Effector memory CD4-positive, alpha-beta T cell (primary cell): ENCODE measurements around the gene TAF5L.

Experiments used
- DNase-seq, 3 donors: peaks; one replicate each; pipeline ENCODE4 v3.0.0-alpha.2; 2020
- H3K27ac ChIP-seq: 2 replicates; pipeline ENCODE4 v1.7.0; 2013; ENCODE audit warnings: mild to moderate bottlenecking, low read length, moderate library complexity; ENCODE audit not compliant: insufficient read depth, poor library complexity, severe bottlenecking
- H3K27me3 ChIP-seq: replicated peaks from 2 replicates; pipeline ENCODE4 v1.7.0; 2013; ENCODE audit warnings: mild to moderate bottlenecking, low read length; ENCODE audit not compliant: insufficient read depth, control insufficient read depth, poor library complexity, severe bottlenecking
- H3K36me3 ChIP-seq: 2 replicates; pipeline ENCODE4 v1.7.0; 2013; ENCODE audit warnings: mild to moderate bottlenecking, low read length, moderate library complexity; ENCODE audit not compliant: control insufficient read depth, insufficient read depth
- H3K4me1 ChIP-seq: 2 replicates; pipeline ENCODE4 v1.7.0; 2013; ENCODE audit warnings: low read length, mild to moderate bottlenecking; ENCODE audit not compliant: control insufficient read depth, insufficient read depth, poor library complexity, severe bottlenecking
- H3K4me3 ChIP-seq: 2 replicates; pipeline ENCODE4 v1.7.0; 2013; ENCODE audit warnings: low read length, low read depth, mild to moderate bottlenecking; ENCODE audit not compliant: insufficient read depth, poor library complexity, severe bottlenecking
- H3K9me3 ChIP-seq: 2 replicates; pipeline ENCODE4 v1.7.0; 2013; ENCODE audit warnings: mild to moderate bottlenecking, low read length, moderate library complexity; ENCODE audit not compliant: control insufficient read depth
- total RNA-seq, 3 donors: gene quantifications; one replicate each; lab custom pipeline; 2026; lab: John Stamatoyannopoulos, UW

Gene TAF5L
- 31.0 to 32.6 (median 31.8) reads per million in 3 donors for total RNA-seq

DNA sequence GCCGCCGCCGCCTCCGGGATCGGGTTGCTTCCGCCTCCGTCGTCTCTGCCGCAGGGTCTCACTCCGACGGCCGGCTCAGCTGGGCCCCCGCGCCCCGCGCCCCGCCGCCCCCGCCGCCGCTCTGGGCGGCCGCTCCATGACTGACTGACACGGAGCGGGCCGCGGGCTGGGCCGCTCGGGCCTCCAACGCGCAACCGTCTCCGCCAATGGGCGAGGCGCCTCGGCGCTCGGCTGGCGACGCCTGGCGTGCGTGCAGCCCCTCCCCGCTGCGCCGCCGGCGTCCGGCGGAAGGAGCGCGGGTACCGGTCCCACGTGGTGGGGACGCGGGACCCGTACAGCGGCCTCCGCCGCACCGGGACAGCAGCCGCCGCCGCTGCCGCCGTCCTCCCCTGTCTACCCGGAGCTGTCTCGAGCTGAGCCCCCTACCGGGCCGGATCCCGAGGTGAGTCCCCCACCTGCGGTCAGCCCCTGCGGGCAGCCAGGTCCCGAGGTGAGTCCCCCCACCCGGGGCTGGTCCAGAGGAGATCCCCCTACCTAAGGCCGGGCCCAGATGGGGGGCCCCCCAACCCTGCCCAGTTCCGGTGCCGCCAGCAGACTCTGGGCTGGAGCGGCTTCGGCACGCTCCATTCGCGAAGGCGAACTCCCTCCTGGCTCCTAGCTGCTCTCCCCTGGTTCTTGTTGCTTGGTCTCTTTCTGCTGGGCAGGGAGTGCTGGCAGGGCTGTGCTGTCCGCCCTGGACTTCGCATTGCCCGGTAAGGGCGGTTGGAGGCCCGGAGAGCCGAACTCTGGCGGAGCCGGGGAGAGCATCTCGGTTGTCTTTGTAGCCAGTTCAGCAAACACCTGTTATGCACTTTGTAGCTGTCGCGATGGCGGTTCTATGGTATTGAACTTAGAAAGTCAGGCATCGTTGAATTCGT is at the start of gene TAF5L, which contains the start of gene URB2:
Gene TAF5L (minus strand): TSS at position 208 of the 917 bp plus-strand sequence. CDS start 11,640 bp downstream, outside the sequence.
Gene URB2 (plus strand): TSS at position 333 of the 917 bp plus-strand sequence. CDS start 1,387 bp downstream, outside the sequence.
- Histone ChIP-seq H3K9me3 (no peaks in the 10 kb centered on the region), H3K27ac (peak within 1 kb of the TSS; percentile 65), H3K27me3 (no peaks in the 10 kb centered on the region)

DNA sequence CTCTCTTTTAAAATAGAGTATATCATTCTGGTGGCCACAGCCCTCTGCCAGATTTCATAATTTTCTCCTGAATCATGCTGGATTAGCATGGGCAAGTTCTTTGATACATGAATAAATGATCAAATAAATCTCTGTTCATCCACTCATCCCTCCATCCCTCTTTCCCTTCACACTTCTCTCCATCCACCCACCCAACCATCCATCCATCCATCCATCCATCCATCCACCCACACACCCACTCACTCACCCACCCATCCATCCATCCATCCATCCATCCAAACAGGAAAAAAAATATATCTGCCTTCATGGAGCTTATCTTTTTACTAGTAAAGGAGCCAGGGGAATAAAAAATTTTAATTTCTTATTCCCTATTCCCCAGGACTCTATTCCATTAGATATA is 49.5 kb upstream of the TAF5L start:
- H3K27ac ChIP-seq: no peak overlapping the region
- DNase-seq: no peak
- no peaks in the 10 kb centered on the region for H3K27me3 ChIP-seq
- no peak overlapping the region for H3K4me3 ChIP-seq
- no peaks in the 10 kb centered on the region for H3K36me3 ChIP-seq
- no peaks in the 10 kb centered on the region for H3K4me1 ChIP-seq
- H3K9me3 ChIP-seq: no peaks in the 10 kb centered on the region

More for the DNA sequence above, at the start of gene TAF5L, which contains the start of gene URB2:
- Histone ChIP-seq H3K4me1 (peaks cover 8% of the 10 kb centered on the region), H3K36me3 (no peaks in the 10 kb centered on the region), H3K4me3 (peak within 1 kb of the TSS; percentile 83)
- peak; percentile 65 to 77 (median 77) for DNase-seq

DNA sequence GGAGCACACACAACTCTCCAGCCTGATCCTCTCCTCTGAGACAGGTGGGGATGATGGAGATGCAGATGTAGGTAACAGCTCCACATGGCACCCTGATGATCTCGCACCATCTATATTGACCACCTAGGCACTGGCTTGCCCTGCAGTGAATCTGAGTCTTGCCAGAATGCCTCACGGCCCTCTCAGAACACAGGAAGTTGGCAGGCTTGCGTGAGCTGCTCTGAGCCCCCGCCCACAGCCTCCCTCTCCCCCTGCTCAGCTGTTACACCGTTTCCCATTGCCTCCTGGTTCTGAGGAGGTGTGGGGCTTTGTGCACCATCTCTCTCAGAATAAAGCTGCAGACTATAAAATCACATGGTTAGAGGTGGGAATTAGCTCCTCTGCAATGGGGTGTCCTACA is 48.1 kb upstream of the TAF5L start:
- no peak overlapping the region for H3K27ac ChIP-seq
- H3K4me3 ChIP-seq: no peak overlapping the region
- H3K9me3 ChIP-seq: no peaks in the 10 kb centered on the region
- H3K4me1 ChIP-seq: no peaks in the 10 kb centered on the region
- H3K36me3 ChIP-seq: no peaks in the 10 kb centered on the region
- H3K27me3 ChIP-seq: no peaks in the 10 kb centered on the region
- no peak for DNase-seq

DNA sequence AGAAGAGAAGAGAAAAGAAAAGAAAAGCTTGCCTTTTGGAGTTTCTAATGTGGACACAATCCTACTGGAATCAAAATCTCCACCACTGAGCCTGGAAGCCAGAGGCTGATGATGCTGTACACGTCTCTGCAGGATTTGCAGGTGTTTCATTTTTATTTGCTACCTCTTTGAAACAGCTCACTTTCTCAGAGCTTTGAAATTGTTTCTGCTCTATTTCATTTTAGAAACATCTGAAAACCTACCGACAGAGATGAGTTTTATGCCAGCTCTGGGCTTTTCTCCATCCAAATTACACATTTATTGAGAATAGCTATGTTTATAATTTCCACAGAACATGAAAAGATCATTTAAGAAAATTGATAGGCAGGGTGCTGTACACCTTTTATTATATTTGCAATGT is 46.3 kb upstream of the TAF5L start:
- Histone ChIP-seq H3K4me3 (no peak overlapping the region), H3K27me3 (no peaks in the 10 kb centered on the region), H3K4me1 (no peaks in the 10 kb centered on the region), H3K27ac (no peak overlapping the region), H3K9me3 (no peaks in the 10 kb centered on the region), H3K36me3 (no peaks in the 10 kb centered on the region)
- DNase-seq: no peak

DNA sequence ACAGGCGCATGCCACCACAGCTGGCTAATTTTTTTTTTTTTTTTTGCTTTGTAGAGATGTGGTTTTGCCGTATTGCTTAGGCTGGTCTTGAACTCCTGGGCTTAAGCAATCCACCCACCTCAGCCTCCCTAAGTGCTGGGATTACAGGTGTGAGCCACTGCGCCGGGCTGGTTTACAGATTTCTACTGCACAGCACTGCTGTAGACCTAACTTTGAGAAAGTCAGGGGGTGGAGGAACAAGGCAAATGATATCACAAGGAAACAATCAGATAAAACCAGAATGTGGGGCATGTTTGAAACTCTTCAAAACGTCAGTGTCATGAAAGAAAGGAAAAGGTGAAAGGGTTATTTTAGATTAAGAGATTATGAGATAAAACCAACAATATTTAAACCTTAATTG is 45.4 kb upstream of the TAF5L start:
- H3K27me3 ChIP-seq: no peaks in the 10 kb centered on the region

DNA sequence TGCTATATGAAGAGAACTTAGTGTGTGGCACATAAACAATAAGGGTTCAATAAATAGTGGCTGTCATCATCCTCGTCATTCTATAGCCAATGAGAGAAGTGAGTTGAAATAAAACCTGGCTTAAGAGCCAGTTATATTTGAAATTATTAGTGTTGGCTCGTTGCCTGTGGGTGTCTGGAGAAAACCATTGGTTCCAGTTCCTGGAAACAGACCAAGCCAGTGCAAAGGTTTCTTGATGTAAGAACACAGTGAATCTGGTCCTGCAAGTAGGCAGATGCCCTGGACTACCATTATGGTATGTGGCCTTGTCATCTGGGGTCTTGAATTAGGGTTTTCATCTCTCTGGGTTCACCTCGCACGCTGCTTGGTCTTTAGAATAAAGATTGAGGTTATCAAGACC is 43.4 kb upstream of the TAF5L start:
- H3K4me1 ChIP-seq: peaks cover 5% of the 10 kb centered on the region
- no peak overlapping the region for H3K27ac ChIP-seq
- H3K9me3 ChIP-seq: no peaks in the 10 kb centered on the region
- DNase-seq: no peak
- no peaks in the 10 kb centered on the region for H3K27me3 ChIP-seq
- H3K4me3 ChIP-seq: no peak overlapping the region
- no peaks in the 10 kb centered on the region for H3K36me3 ChIP-seq

More for the DNA sequence above, 45.4 kb upstream of the TAF5L start:
- Histone ChIP-seq H3K4me1 (no peaks in the 10 kb centered on the region), H3K27ac (no peak overlapping the region), H3K9me3 (no peaks in the 10 kb centered on the region), H3K36me3 (no peaks in the 10 kb centered on the region), H3K4me3 (no peak overlapping the region)
- DNase-seq: no peak

DNA sequence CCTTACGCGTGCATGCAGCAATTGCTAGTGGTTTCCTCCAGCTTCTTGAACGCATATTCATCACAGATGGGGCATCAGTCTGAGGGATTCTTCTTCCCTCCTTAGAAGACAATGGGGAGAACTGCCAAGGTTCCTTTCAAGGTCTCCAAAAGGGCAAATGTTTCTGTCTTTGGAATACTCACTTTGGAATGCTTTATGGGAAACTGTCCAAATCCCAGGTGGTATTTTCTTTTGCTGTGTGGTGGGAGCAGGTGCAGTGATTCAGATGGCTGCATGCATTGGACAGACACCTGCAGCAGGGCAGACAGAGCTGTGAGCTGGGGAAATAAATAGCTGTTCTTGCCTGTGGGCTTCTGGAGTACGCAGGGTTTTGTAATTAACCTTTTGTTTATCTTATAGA is 40.7 kb upstream of the TAF5L start:
- no peak overlapping the region for H3K27ac ChIP-seq
- H3K4me3 ChIP-seq: no peak overlapping the region
- H3K27me3 ChIP-seq: no peaks in the 10 kb centered on the region
- no peak for DNase-seq
- H3K4me1 ChIP-seq: peaks cover 17% of the 10 kb centered on the region
- no peaks in the 10 kb centered on the region for H3K9me3 ChIP-seq
- no peaks in the 10 kb centered on the region for H3K36me3 ChIP-seq

DNA sequence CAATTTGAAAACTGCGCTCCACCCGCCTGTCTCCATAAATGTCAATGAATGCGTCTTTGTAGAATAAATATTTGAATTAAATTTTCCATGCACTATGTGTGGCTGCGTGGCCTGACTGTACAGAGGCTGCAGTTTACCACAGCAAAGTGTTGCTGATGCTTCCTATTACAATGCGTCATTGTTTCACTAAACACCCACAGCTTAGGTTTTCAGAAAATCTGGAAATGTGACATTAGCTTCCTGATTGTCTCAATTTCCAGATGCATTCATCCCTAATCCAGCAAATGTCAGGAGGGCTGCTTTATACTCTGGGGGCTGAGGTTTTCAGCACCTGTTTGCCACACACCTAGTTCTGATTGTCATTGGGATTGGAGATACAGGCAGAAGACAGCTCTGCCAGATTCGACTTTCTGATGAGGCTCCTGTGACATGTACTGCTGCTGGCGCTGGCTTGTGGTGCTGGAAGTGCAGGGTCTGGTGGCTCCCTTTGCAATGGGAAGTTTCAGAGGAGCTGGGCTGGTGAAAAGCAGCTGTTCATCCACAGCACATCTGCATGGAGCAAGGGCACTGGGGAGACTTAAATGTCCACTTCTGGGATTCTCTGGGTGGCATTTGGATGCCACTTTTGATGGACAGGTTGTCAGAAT is 40.1 kb upstream of the TAF5L start:
- Histone ChIP-seq H3K4me1 (peaks cover 20% of the 10 kb centered on the region), H3K9me3 (no peaks in the 10 kb centered on the region), H3K27me3 (no peaks in the 10 kb centered on the region), H3K36me3 (no peaks in the 10 kb centered on the region), H3K4me3 (no peak overlapping the region), H3K27ac (no peak overlapping the region)
- no peak for DNase-seq

DNA sequence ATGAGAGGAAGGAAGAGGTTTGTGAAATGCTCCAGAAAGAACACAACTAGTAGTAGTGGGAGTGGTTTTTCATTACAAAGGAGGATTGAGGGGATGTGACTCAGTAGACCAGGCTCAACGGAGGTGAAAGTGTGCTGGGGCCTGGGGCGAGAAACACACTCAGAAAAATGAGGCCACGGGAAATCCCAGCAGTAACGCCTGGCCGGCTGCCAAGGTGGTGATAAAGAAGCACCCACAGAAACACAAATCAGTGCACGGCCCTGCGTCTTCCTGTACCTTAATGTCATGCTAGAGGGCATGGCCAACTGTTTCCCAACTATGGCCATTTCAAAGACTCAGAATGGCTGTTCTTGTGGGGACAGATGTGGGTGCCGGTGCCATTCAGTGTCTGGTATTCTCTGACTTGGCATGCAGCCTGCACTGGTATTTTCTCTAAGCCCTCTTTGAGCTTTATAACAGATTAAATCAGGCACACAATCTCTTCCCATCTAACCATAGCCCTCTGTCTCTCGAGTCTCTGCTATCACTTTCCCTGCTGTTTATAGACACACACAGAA is 38.3 kb upstream of the TAF5L start:
- DNase-seq: peak; percentile 55 to 60 (median 57)

More for the DNA sequence above, 38.3 kb upstream of the TAF5L start:
- H3K9me3 ChIP-seq: no peaks in the 10 kb centered on the region
- H3K27ac ChIP-seq: peak overlapping the region; percentile 25
- H3K36me3 ChIP-seq: peaks cover 5% of the 10 kb centered on the region
- no peak overlapping the region for H3K4me3 ChIP-seq
- H3K27me3 ChIP-seq: no peaks in the 10 kb centered on the region
- peaks cover 20% of the 10 kb centered on the region for H3K4me1 ChIP-seq
